ENCODE data around the gene ATP8A1.

- TF ChIP-seq CTCF (IDR thresholded peaks at IDR 0.05) (no peak), POLR2AphosphoS5 (IDR thresholded peaks at IDR 0.05; ENCODE audit: low read depth, low read length) (no peak), SIN3A (IDR thresholded peaks at IDR 0.05; ENCODE audit: borderline replicate concordance, insufficient read depth, low read depth, low read length) (no peak), TCF7L2 (IDR thresholded peaks at IDR 0.05; ENCODE audit: low read depth, low read length) (no peak), REST (IDR thresholded peaks at IDR 0.05; ENCODE audit: insufficient read depth in 1 of 2, low read depth in 2 of 2, low read length in 1 of 2) (no peak)
Observed at GRCh38 chr4:42702895-42703294, 46.0 kb upstream of the ATP8A1 start.
